Measurements from ENCODE around the gene FAM241A.

DNA sequence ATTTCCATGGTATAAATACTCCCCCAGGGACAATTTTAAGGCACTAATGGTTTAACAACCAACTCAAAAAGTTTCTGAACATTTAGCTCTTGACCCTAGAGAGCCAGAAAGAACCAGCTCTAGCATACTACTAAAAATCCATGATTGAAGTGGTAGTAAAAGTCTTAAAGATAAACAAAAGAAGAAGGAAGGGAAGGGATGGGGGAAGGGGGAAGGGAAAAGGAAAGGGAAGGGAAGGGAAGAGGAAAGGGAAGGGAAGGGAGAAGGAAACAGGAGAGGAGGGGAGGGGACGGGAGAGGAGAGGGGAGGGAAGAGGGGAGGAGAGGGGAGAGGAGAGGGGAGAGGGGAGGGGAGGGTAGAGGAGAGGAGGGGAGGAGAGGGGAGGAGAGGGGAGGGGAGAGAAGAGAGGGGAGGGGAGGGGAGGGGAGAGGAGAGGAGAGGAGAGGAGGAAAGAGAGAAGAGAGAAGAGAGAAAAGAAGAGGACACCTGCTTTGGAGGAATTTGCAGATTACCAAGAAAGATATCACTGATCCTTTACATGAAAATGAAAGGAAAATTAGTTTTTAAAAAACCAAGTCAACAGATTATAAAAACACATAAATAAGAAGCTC is 26.4 kb upstream of the FAM241A start:
- TF ChIP-seq CTCF (conservative IDR thresholded peaks at IDR 0.05 in 1 of 2, IDR thresholded peaks at IDR 0.05 in 1 of 2; ENCODE audit: low read depth in 1 of 2, low read length in 2 of 2) (no peak), EZH2 (IDR thresholded peaks at IDR 0.05; ENCODE audit: low read length, missing control alignments) (no peak)
